Hepatocyte (in vitro differentiated cells): ENCODE data around the gene KIAA1671. TPM values are rescaled to one million over a fixed set of nuclear protein-coding genes. Genes with fewer than 3 reads are reported as not detected.

Experiments used
- DNase-seq: peaks from one replicate; pipeline ENCODE4 v3.0.0-alpha.2; 2016; ENCODE audit warnings: low spot score
- H2AFZ ChIP-seq: fragments of 200-600 bp; sonication (generic); 2 replicates; pipeline ENCODE4 v1.6.0; 2016; ENCODE audit warnings: antibody characterized with exemption, mild to moderate bottlenecking
- H3K27ac ChIP-seq: fragments of 200-600 bp; sonication (generic); 2 replicates; pipeline ENCODE4 v1.5.1; 2016; ENCODE audit warnings: mild to moderate bottlenecking
- H3K27me3 ChIP-seq: fragments of 200-600 bp; sonication (generic); 2 replicates; pipeline ENCODE4 v1.6.1; 2016
- H3K36me3 ChIP-seq: fragments of 200-600 bp; sonication (generic); replicated peaks from 2 replicates; pipeline ENCODE4 v1.5.1; 2016; ENCODE audit warnings: low read depth; ENCODE audit not compliant: insufficient read depth
- H3K4me1 ChIP-seq: fragments of 200-600 bp; sonication (generic); 2 replicates; pipeline ENCODE4 v1.5.1; 2016; ENCODE audit warnings: mild to moderate bottlenecking, moderate library complexity; ENCODE audit not compliant: insufficient read depth
- H3K4me2 ChIP-seq: fragments of 200-600 bp; sonication (generic); 2 replicates; pipeline ENCODE4 v1.6.0; 2016
- H3K4me3 ChIP-seq: fragments of 200-600 bp; sonication (generic); 2 replicates; pipeline ENCODE4 v1.5.1; 2016; ENCODE audit warnings: mild to moderate bottlenecking
- H3K79me2 ChIP-seq: fragments of 200-600 bp; sonication (generic); 2 replicates; pipeline ENCODE4 v1.6.0; 2017; ENCODE audit warnings: mild to moderate bottlenecking
- H3K9me2 ChIP-seq: fragments of 200-600 bp; sonication (generic); replicated peaks from 2 replicates; pipeline ENCODE4 v1.6.0; 2017; ENCODE audit warnings: mild to moderate bottlenecking; ENCODE audit not compliant: insufficient read depth
- H3K9me3 ChIP-seq: fragments of 200-600 bp; sonication (generic); 2 replicates; pipeline ENCODE4 v1.5.1; 2016; ENCODE audit warnings: low read depth, mild to moderate bottlenecking
- H4K20me1 ChIP-seq: fragments of 200-600 bp; sonication (generic); 2 replicates; pipeline ENCODE4 v1.6.0; 2016; ENCODE audit warnings: mild to moderate bottlenecking; ENCODE audit not compliant: insufficient read depth, poor library complexity, severe bottlenecking
- EZH2 ChIP-seq: fragments of 200-600 bp; sonication (generic); IDR thresholded peaks from 2 replicates; pipeline ENCODE4 v1.6.1; 2016; ENCODE audit warnings: antibody characterized with exemption, mild to moderate bottlenecking, borderline replicate concordance
- EZH2phosphoT487 ChIP-seq: fragments of 200-600 bp; sonication (generic); IDR thresholded peaks from one replicate; pipeline ENCODE4 v1.6.1; 2018; ENCODE audit warnings: antibody characterized with exemption, mild to moderate bottlenecking, low read depth, moderate library complexity; ENCODE audit not compliant: unreplicated experiment, severe bottlenecking
- WGBS: methylation state at CpG from one replicate; pipeline ENCODE4 v1.1.6; 2016; ENCODE audit warnings: low lambda C conversion rate; ENCODE audit errors: missing lambda C conversion rate; 5-methylcytosine and 5-hydroxymethylcytosine counted together
- polyA plus RNA-seq: library from polyadenylated mRNA; unstranded; fragments of >200 nt; fragmentation: Nextera tagmentation; extraction: Ambion mirVana; gene quantifications from 2 replicates; pipeline ENCODE4 v1.2.1, GENCODE V29; 2016
- total RNA-seq: library from RNA; depleted of rRNA; stranded (reverse); fragments of >200 nt; gene quantifications from 2 replicates; pipeline ENCODE4 v1.2.3, GENCODE V29; 2014
- TF ChIP-seq, protein P1 (sequence below): fragments of 200-600 bp; sonication (generic); IDR thresholded peaks from 2 replicates; pipeline ENCODE4 v1.5.1; 2016; ENCODE audit warnings: antibody characterized with exemption, mild to moderate bottlenecking; ENCODE audit not compliant: poor library complexity

The KIAA1671 gene
- total and polyA plus RNA-seq, 2 experiments from 2014 or later: 8.1 to 26.5 TPM

DNA sequence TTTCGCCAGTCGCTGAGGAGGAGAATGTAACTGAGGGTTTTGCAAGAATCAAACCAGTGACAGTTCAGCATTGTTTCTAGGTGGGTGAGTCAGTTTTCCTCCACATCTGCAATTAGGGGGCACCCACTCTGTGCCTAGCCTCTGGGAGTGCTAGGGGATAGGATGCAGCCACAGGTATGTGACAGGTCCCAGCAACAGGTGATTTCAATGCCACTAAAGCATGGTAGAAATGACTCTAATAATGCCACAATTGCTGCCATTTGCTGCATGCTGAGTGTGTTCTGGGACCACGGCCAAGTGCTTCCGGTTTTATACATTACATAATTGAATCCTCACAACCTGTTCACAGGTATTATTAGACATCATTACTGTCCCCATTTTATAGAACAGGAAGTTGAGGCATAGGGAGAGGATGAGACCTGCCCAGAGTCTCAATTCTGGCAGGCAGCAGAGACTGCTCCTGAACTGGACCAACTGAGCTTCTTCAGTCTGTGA is 267.5 kb downstream of the KIAA1671 start:
- no peaks in the 10 kb centered on the region for H3K79me2 ChIP-seq
- no peaks in the 10 kb centered on the region for H4K20me1 ChIP-seq
- no peak overlapping the region for H3K27ac ChIP-seq
- no peaks in the 10 kb centered on the region for H3K9me3 ChIP-seq
- H2AFZ ChIP-seq: no peak overlapping the region
- H3K9me2 ChIP-seq: no peaks in the 10 kb centered on the region
- no peak overlapping the region for H3K4me2 ChIP-seq
- no peaks in the 10 kb centered on the region for H3K4me1 ChIP-seq
- 84% methylated on average over 4 of the region's 4 CpGs for WGBS
- no peaks in the 10 kb centered on the region for H3K27me3 ChIP-seq
- H3K4me3 ChIP-seq: no peak overlapping the region
- TF ChIP-seq EZH2 (no peak), EZH2phosphoT487 (no peak)
- TF ChIP-seq, protein P1, sequence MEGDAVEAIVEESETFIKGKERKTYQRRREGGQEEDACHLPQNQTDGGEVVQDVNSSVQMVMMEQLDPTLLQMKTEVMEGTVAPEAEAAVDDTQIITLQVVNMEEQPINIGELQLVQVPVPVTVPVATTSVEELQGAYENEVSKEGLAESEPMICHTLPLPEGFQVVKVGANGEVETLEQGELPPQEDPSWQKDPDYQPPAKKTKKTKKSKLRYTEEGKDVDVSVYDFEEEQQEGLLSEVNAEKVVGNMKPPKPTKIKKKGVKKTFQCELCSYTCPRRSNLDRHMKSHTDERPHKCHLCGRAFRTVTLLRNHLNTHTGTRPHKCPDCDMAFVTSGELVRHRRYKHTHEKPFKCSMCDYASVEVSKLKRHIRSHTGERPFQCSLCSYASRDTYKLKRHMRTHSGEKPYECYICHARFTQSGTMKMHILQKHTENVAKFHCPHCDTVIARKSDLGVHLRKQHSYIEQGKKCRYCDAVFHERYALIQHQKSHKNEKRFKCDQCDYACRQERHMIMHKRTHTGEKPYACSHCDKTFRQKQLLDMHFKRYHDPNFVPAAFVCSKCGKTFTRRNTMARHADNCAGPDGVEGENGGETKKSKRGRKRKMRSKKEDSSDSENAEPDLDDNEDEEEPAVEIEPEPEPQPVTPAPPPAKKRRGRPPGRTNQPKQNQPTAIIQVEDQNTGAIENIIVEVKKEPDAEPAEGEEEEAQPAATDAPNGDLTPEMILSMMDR: no peak
- H3K36me3 ChIP-seq: no peaks in the 10 kb centered on the region
- DNase-seq: no peak

DNA sequence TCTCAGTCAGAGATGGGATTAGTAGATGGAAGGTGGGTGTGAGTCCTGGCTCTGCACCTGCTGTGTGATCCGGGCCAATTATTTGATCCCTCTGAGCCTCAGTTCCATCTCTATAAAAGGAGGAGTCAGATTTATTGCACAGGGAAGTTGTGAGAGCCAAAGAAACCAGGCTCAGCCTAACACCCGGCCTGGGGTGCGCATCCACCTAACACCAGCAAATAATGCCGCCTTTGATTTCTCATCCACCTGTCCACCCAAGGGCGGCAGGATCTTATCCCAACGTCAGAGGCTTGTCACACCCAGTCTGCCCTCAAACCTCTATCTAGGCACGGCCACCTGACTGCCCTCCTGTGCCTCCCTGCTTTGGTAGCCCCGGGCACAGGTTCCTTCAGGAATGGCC is 269.3 kb downstream of the KIAA1671 start:
- 89% methylated on average over 8 of the region's 8 CpGs for WGBS

GRCh38 chr22:25223269-25223850 is 270.8 kb downstream of the KIAA1671 start:
- Histone ChIP-seq H3K36me3 (no peaks in the 10 kb centered on the region), H2AFZ (no peak overlapping the region), H3K27ac (no peak overlapping the region), H3K4me2 (no peak overlapping the region), H3K9me3 (no peaks in the 10 kb centered on the region), H3K79me2 (no peaks in the 10 kb centered on the region), H3K27me3 (no peaks in the 10 kb centered on the region), H3K9me2 (no peaks in the 10 kb centered on the region), H4K20me1 (no peaks in the 10 kb centered on the region), H3K4me1 (no peaks in the 10 kb centered on the region), H3K4me3 (no peak overlapping the region)
- no peak for DNase-seq
- TF ChIP-seq EZH2phosphoT487 (no peak), EZH2 (no peak)
- TF ChIP-seq, protein P1: no peak
- WGBS: 62% methylated on average over 12 of the region's 12 CpGs

More for the DNA sequence above, 269.3 kb downstream of the KIAA1671 start:
- no peaks in the 10 kb centered on the region for H3K9me3 ChIP-seq
- no peaks in the 10 kb centered on the region for H3K27me3 ChIP-seq
- no peaks in the 10 kb centered on the region for H3K9me2 ChIP-seq
- H3K36me3 ChIP-seq: no peaks in the 10 kb centered on the region
- no peaks in the 10 kb centered on the region for H4K20me1 ChIP-seq
- no peak overlapping the region for H3K27ac ChIP-seq
- H3K4me2 ChIP-seq: no peak overlapping the region
- TF ChIP-seq EZH2phosphoT487 (no peak), EZH2 (no peak)
- TF ChIP-seq, protein P1: no peak
- no peak overlapping the region for H2AFZ ChIP-seq
- no peak for DNase-seq
- H3K4me1 ChIP-seq: no peaks in the 10 kb centered on the region
- no peak overlapping the region for H3K4me3 ChIP-seq
- H3K79me2 ChIP-seq: no peaks in the 10 kb centered on the region
